Occipital lobe (tissue), 2 donors: ENCODE measurements around the gene CYP4F12. TPM values are rescaled to one million over a fixed set of nuclear protein-coding genes. Genes with fewer than 3 reads are reported as not detected.
A peak's percentile ranks its signal among the peaks of the same experiment; 100 is the strongest.

Experiments
- DNase-seq: peaks from one replicate; lab custom pipeline; 2025; lab: John Stamatoyannopoulos, UW
- total RNA-seq: library from RNA; depleted of rRNA; stranded (reverse); fragments of >200 nt; gene quantifications from one replicate; pipeline ENCODE4 v1.2.3, GENCODE V29; 2014

CYP4F12 gene
- total RNA-seq = not detected

GRCh38 chr19:15672580-15673175, at the start of gene CYP4F12:
Gene CYP4F12, plus strand, starts transcription at chr19:15673087. Its CDS starts 443 bp downstream, at chr19:15673530.
- DNase-seq = no peak

GRCh38 chr19:15623711-15624318, 49.1 kb upstream of the CYP4F12 start:
- DNase-seq = no peak

- no peak for DNase-seq
These were observed 44.5 kb upstream of the CYP4F12 start for GRCh38 chr19:15628236-15629002.

- DNase-seq = peak; percentile 61
These were observed 43.6 kb upstream of the CYP4F12 start for GRCh38 chr19:15629003-15629880.

- DNase-seq = no peak
These were observed 41.1 kb upstream of the CYP4F12 start for GRCh38 chr19:15631817-15632216.

- no peak for DNase-seq
These were observed 39.6 kb upstream of the CYP4F12 start for GRCh38 chr19:15633082-15633835.

- no peak for DNase-seq
These were observed 38.8 kb upstream of the CYP4F12 start for GRCh38 chr19:15634105-15634504.

GRCh38 chr19:15635016-15635805, 37.7 kb upstream of the CYP4F12 start:
- DNase-seq = no peak

GRCh38 chr19:15636026-15636425, 36.9 kb upstream of the CYP4F12 start:
- DNase-seq = peak; percentile 70

GRCh38 chr19:15639596-15639995, 33.3 kb upstream of the CYP4F12 start:
- DNase-seq = no peak

GRCh38 chr19:15640294-15640903, 32.5 kb upstream of the CYP4F12 start, which contains the start of gene CYP4F3:
Gene CYP4F3, plus strand, starts transcription at chr19:15640897. Its CDS starts 519 bp downstream, at chr19:15641416.
- peak; percentile 53 for DNase-seq

GRCh38 chr19:15640904-15641597, 31.8 kb upstream of the CYP4F12 start:
- no peak for DNase-seq

GRCh38 chr19:15641901-15642491, 30.9 kb upstream of the CYP4F12 start:
- no peak for DNase-seq

- no peak for DNase-seq
These were observed 30.1 kb upstream of the CYP4F12 start for GRCh38 chr19:15642807-15643206.

- DNase-seq = no peak
These were observed 29.5 kb upstream of the CYP4F12 start for GRCh38 chr19:15643387-15643786.

GRCh38 chr19:15644066-15644741, 28.7 kb upstream of the CYP4F12 start:
- no peak for DNase-seq

- no peak for DNase-seq
These were observed 28.1 kb upstream of the CYP4F12 start for GRCh38 chr19:15644816-15645215.

- no peak for DNase-seq
These were observed 23.4 kb upstream of the CYP4F12 start for GRCh38 chr19:15649526-15649925.
